ENCODE results near the gene GID4. TPM values are rescaled to one million over a fixed set of nuclear protein-coding genes. Genes with fewer than 3 reads are reported as not detected.

GID4 gene
- total and polyA plus RNA-seq, 9 donors: 6.0 to 14.4 (median 11.2) TPM

DNA sequence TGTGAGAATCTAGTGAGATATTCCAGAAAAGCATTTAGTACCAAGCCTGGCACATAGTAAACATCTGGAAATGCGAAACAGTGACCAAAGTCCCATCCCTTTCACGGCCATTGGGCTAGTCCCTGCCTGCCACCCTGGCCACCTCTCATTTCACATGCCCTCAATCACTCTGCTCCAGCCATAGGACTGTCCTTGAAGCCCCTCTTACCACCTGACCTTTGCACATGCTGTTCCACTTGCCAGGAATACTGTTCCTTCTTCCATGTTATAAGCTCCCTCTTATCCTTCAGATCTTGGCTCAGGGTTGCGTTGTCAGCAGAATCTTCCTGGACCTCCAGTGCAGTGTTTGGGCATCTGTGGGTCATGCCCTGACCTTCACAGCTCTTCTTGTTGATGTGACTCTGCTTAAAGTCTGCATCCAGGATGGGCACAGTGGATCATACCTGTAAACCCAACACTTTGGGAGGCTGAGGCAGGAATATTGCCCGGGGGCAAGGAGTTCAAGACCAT lies 71.5 kb downstream of the GID4 start:
- no peaks in the 10 kb centered on the region for H3K27me3 ChIP-seq
- no peaks in the 10 kb centered on the region for H3K4me1 ChIP-seq (ENCODE audit: insufficient read depth)
- no peak for DNase-seq
- intact Hi-C loops (cut with DNase I): no loop called here
- no peak for TF ChIP-seq EP300 (IDR thresholded peaks at IDR 0.05)
- 70 to 83% (median 79%) methylated on average over 4 of the region's 4 CpGs for WGBS, 3 donors
- no peak overlapping the region for H3K4me3 ChIP-seq
- H3K9me3 ChIP-seq: no peaks in the 10 kb centered on the region
- H3K27ac ChIP-seq: no peak overlapping the region
- no peaks in the 10 kb centered on the region for H3K36me3 ChIP-seq

DNA sequence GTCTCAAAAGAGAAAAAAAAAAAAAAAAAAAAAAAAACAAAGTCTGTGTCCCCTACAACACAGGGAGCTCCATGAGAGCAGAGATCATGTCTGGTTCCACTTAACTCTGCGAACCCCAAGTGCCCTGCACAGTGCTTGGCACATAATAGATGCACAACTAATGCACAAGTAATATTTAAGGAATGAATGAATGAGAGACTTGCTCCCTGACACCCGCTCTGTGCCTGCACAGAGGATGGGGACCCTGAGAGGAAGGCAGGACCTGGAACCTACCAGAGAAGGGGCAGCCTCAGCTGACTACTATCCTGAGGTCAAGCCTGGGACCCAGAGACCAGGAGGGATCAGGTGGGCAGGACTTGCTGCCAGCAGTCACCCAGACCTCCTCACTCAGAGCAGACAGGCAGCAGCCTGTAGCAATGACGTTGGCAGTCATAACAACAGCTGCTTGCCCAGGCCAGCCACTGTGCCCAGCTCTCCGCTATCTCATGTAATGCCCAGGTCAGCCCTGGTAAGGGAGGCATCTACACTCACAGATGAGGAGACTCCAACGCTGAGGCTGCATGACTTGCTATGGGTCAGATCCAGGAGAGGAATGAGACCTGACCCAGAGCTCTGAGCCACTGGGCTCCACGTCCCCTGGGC lies 72.2 kb downstream of the GID4 start:
- TF ChIP-seq POLR2A (IDR thresholded peaks at IDR 0.05) (no peak), EP300 (IDR thresholded peaks at IDR 0.05) (no peak)
- TF ChIP-seq, protein P1, sequence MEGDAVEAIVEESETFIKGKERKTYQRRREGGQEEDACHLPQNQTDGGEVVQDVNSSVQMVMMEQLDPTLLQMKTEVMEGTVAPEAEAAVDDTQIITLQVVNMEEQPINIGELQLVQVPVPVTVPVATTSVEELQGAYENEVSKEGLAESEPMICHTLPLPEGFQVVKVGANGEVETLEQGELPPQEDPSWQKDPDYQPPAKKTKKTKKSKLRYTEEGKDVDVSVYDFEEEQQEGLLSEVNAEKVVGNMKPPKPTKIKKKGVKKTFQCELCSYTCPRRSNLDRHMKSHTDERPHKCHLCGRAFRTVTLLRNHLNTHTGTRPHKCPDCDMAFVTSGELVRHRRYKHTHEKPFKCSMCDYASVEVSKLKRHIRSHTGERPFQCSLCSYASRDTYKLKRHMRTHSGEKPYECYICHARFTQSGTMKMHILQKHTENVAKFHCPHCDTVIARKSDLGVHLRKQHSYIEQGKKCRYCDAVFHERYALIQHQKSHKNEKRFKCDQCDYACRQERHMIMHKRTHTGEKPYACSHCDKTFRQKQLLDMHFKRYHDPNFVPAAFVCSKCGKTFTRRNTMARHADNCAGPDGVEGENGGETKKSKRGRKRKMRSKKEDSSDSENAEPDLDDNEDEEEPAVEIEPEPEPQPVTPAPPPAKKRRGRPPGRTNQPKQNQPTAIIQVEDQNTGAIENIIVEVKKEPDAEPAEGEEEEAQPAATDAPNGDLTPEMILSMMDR (IDR thresholded peaks at IDR 0.05): no peak
- WGBS, 3 donors: 60 to 72% (median 62%) methylated on average over 6 of the region's 6 CpGs
- H3K36me3 ChIP-seq: no peaks in the 10 kb centered on the region
- H3K9me3 ChIP-seq: no peaks in the 10 kb centered on the region
- H3K4me1 ChIP-seq (ENCODE audit: insufficient read depth): no peaks in the 10 kb centered on the region
- intact Hi-C loops (cut with DNase I): no loop called here
- DNase-seq: no peak
- H3K4me3 ChIP-seq: no peak overlapping the region
- H3K27ac ChIP-seq: no peak overlapping the region
- no peaks in the 10 kb centered on the region for H3K27me3 ChIP-seq

DNA sequence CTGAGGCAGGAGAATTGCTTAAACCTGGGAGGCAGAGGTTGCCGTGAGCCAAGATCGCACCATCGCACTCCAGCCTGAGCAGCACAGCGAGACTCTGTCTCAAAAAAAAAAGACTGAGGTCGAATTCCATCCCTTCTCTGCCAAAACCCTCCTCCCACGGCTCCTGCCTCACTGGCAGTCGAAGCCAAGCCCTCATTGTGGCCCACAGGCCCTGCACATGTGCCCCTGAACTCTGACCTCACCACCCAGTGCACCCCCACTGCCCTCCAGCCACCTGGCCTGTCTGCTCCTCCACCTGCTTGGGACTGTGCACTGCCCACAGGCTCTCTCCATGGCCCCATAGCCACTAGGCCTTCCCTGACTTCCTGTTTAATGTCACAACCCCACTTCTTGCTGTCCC lies 76.3 kb downstream of the GID4 start:
- H3K36me3 ChIP-seq: no peaks in the 10 kb centered on the region
- no peak for DNase-seq
- H3K27me3 ChIP-seq: no peaks in the 10 kb centered on the region
- no peak overlapping the region for H3K27ac ChIP-seq
- intact Hi-C loops (cut with DNase I): no loop called here
- H3K4me1 ChIP-seq (ENCODE audit: insufficient read depth): no peaks in the 10 kb centered on the region
- TF ChIP-seq POLR2A (IDR thresholded peaks at IDR 0.05): no peak
- TF ChIP-seq EP300 (IDR thresholded peaks at IDR 0.05): no peak
- TF ChIP-seq, protein P1 (IDR thresholded peaks at IDR 0.05): no peak
- 52 to 58% (median 54%) methylated on average over 7 of the region's 7 CpGs for WGBS, 3 donors
- no peaks in the 10 kb centered on the region for H3K9me3 ChIP-seq
- no peak overlapping the region for H3K4me3 ChIP-seq

DNA sequence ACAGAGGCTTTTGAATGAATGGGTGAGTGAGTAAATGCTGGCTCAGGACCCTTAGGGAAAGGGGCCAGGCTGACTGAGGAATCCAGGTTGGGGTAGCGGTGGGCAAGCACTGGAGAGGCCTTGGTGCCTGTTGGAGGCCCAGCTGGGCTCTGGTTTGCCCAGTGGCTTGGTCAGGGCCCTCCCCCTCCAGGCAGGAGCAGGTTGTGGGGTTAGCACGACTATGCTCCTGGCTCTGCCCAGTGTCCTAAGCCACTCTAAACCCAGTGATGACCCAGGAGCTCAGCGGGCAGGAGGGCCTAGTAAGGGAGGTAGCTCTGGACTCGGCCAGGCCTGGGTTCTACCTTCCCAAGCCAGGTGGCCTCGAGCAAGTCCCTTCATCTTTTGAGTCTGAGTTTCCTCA lies 76.9 kb downstream of the GID4 start:
- intact Hi-C loops (cut with DNase I): no loop called here
- DNase-seq: no peak

DNA sequence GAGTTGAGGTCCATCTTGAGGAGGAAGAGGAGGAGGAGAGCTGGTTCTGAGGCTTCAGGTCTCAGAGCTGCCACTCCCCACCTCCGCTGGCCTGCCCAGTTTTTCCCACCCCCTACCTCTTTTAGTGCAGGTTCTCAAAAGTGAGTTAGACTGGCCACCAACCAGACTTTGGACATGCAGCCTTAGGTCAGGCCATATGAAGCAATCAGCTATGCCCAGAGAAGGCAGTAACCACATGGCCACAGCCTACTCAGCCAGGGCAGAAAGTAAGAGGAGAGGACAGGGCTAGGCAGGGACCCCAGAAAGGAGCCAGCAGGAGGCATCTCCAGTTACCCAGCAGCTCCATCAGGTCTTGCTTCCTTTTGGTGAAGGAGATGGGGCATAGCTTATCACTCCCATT lies 78.3 kb downstream of the GID4 start:
- TF ChIP-seq, protein P1 (IDR thresholded peaks at IDR 0.05): no peak
- TF ChIP-seq EP300 (IDR thresholded peaks at IDR 0.05): no peak
- TF ChIP-seq POLR2A (IDR thresholded peaks at IDR 0.05): no peak
- Histone ChIP-seq H3K4me3 (no peak overlapping the region), H3K27ac (no peak overlapping the region), H3K27me3 (no peaks in the 10 kb centered on the region), H3K4me1 (ENCODE audit: insufficient read depth) (no peaks in the 10 kb centered on the region), H3K36me3 (no peaks in the 10 kb centered on the region), H3K9me3 (no peaks in the 10 kb centered on the region)
- 94 to 100% (median 97%) methylated on average over 1 of the region's 1 CpG for WGBS, 3 donors
- no peak for DNase-seq
- intact Hi-C loops (cut with DNase I): no loop called here

More for the DNA sequence above, 76.9 kb downstream of the GID4 start:
- H3K9me3 ChIP-seq: no peaks in the 10 kb centered on the region
- no peaks in the 10 kb centered on the region for H3K27me3 ChIP-seq
- H3K4me3 ChIP-seq: no peak overlapping the region
- H3K4me1 ChIP-seq (ENCODE audit: insufficient read depth): no peaks in the 10 kb centered on the region
- H3K27ac ChIP-seq: no peak overlapping the region
- no peaks in the 10 kb centered on the region for H3K36me3 ChIP-seq
- TF ChIP-seq EP300 (IDR thresholded peaks at IDR 0.05): no peak
- no peak for TF ChIP-seq POLR2A (IDR thresholded peaks at IDR 0.05)
- TF ChIP-seq, protein P1 (IDR thresholded peaks at IDR 0.05): no peak
- 82 to 95% (median 90%) methylated on average over 4 to 5 of the region's 5 CpGs for WGBS, 3 donors
